Activated naive CD4-positive, alpha-beta T cell (primary cell): Measurements from ENCODE around the gene EREG.
"Not testable (repeated sequence)": the region's sequence is repeated elsewhere in the genome, so short reads cannot be mapped to it uniquely, and the experiment has no call there.

Experiments
- DNase-seq, 4 experiments: peaks; one replicate each; lab custom pipeline; 2025; lab: John Stamatoyannopoulos, UW

Gene EREG

GRCh38 chr4:74390677-74391076, 25.7 kb downstream of the EREG start:
- no peak for DNase-seq

GRCh38 chr4:74391346-74391745, 26.4 kb downstream of the EREG start:
- no peak for DNase-seq

GRCh38 chr4:74391890-74392475, 27.0 kb downstream of the EREG start:
- DNase-seq = no peak

GRCh38 chr4:74394476-74395136, 29.7 kb downstream of the EREG start:
- no peak for DNase-seq

- DNase-seq = no peak
These were observed 30.7 kb downstream of the EREG start for GRCh38 chr4:74395633-74396032.

GRCh38 chr4:74397748-74398426, 32.9 kb downstream of the EREG start:
- DNase-seq = no peak

GRCh38 chr4:74398894-74399589, 34.1 kb downstream of the EREG start:
- not testable (repeated sequence) for DNase-seq

GRCh38 chr4:74400395-74400794, 35.5 kb downstream of the EREG start:
- no peak for DNase-seq

- no peak for DNase-seq
These were observed 37.9 kb downstream of the EREG start for GRCh38 chr4:74402692-74403456.

GRCh38 chr4:74407891-74408290, 42.9 kb downstream of the EREG start:
- DNase-seq = no peak

- DNase-seq = no peak
These were observed 43.7 kb downstream of the EREG start for GRCh38 chr4:74408639-74409038.

GRCh38 chr4:74410272-74410671, 45.3 kb downstream of the EREG start:
- DNase-seq = no peak

GRCh38 chr4:74412225-74412624, 47.3 kb downstream of the EREG start:
- no peak for DNase-seq

GRCh38 chr4:74413265-74413664, 48.3 kb downstream of the EREG start:
- DNase-seq = no peak

GRCh38 chr4:74414149-74414809, 49.3 kb downstream of the EREG start:
- no peak for DNase-seq

- DNase-seq = no peak
These were observed 50.8 kb downstream of the EREG start for GRCh38 chr4:74415602-74416300.

GRCh38 chr4:74418063-74418670, 53.2 kb downstream of the EREG start:
- no peak for DNase-seq

GRCh38 chr4:74420863-74421262, 55.9 kb downstream of the EREG start:
- no peak for DNase-seq

GRCh38 chr4:74423104-74423503, 58.2 kb downstream of the EREG start:
- DNase-seq = no peak

- no peak for DNase-seq
These were observed 59.2 kb downstream of the EREG start for GRCh38 chr4:74424111-74424510.
